A549 (cell line): ENCODE results near the gene TFE3.

Experiments used
- CTCF ChIP-seq: fragments of >200 bp; sonication (Bioruptor Twin); formaldehyde crosslinking; IDR thresholded peaks from 3 replicates; pipeline ENCODE4 v1.5.1; 2016
- E2F6 ChIP-seq: IDR thresholded peaks from 2 replicates; pipeline ENCODE4 v1.6.1; 2012; ENCODE audit warnings: low read depth, borderline replicate concordance
- KDM1A ChIP-seq: fragments of 200-600 bp; sonication (generic); IDR thresholded peaks from 2 replicates; pipeline ENCODE4 v1.6.1; 2016; ENCODE audit warnings: low read depth, mild to moderate bottlenecking
- KDM5A ChIP-seq: fragments of 200-600 bp; sonication (generic); IDR thresholded peaks from 2 replicates; pipeline ENCODE4 v1.6.1; 2016; ENCODE audit warnings: antibody characterized with exemption, mild to moderate bottlenecking
- MAX ChIP-seq: IDR thresholded peaks from 2 replicates; pipeline ENCODE4 v1.6.1; 2012

GRCh38 chrX:49073601-49074575 lies 30.7 kb upstream of the TFE3 start, which contains the start of gene PRAF2:
- no peak for TF ChIP-seq CTCF
- TF ChIP-seq E2F6: peak; percentile 97
- TF ChIP-seq KDM5A: no peak
- peak; percentile 99 for TF ChIP-seq MAX
- TF ChIP-seq KDM1A: no peak
